Medulla oblongata (tissue), 1 donor: ENCODE data around the gene THAP4.
"Not testable (repeated sequence)": the region's sequence is repeated elsewhere in the genome, so short reads cannot be mapped to it uniquely, and the experiment has no call there.

ENCODE experiments used
- DNase-seq: peaks from one replicate; pipeline ENCODE4 v3.0.0-alpha.2; 2015; ENCODE audit errors: extremely low spot score

The THAP4 gene

GRCh38 chr2:241586564-241587264 is 50.2 kb downstream of the THAP4 start:
- no peak for DNase-seq

GRCh38 chr2:241584436-241584835 is 52.5 kb downstream of the THAP4 start:
- no peak for DNase-seq

GRCh38 chr2:241582806-241583205 is 54.2 kb downstream of the THAP4 start:
- DNase-seq = no peak

GRCh38 chr2:241582328-241582727 is 54.6 kb downstream of the THAP4 start:
- no peak for DNase-seq

- no peak for DNase-seq
Measured at GRCh38 chr2:241579281-241579680, 57.7 kb downstream of the THAP4 start.

- peak; percentile 44 for DNase-seq
Measured at GRCh38 chr2:241577413-241578122, 59.4 kb downstream of the THAP4 start.

- DNase-seq = no peak
Measured at GRCh38 chr2:241576293-241576654, 60.7 kb downstream of the THAP4 start.

GRCh38 chr2:241575624-241576292 is 61.2 kb downstream of the THAP4 start:
- DNase-seq = no peak

- no peak for DNase-seq
Measured at GRCh38 chr2:241574911-241575623, 61.9 kb downstream of the THAP4 start.

GRCh38 chr2:241573741-241574140 is 63.2 kb downstream of the THAP4 start:
- no peak for DNase-seq

GRCh38 chr2:241572915-241573651 is 63.9 kb downstream of the THAP4 start:
- not testable (repeated sequence) for DNase-seq

- no peak for DNase-seq
Measured at GRCh38 chr2:241571821-241572620, 64.9 kb downstream of the THAP4 start.

- no peak for DNase-seq
Measured at GRCh38 chr2:241570961-241571581, 65.9 kb downstream of the THAP4 start.

GRCh38 chr2:241569831-241570281 is 67.1 kb downstream of the THAP4 start:
- DNase-seq = no peak

GRCh38 chr2:241568726-241569125 is 68.2 kb downstream of the THAP4 start:
- no peak for DNase-seq

- DNase-seq = no peak
Measured at GRCh38 chr2:241567776-241568175, 69.2 kb downstream of the THAP4 start.

GRCh38 chr2:241567266-241567665 is 69.7 kb downstream of the THAP4 start:
- DNase-seq = not testable (repeated sequence)

- no peak for DNase-seq
Measured at GRCh38 chr2:241566468-241566867, 70.5 kb downstream of the THAP4 start.

- not testable (repeated sequence) for DNase-seq
Measured at GRCh38 chr2:241566021-241566420, 70.9 kb downstream of the THAP4 start.

- DNase-seq = no peak
Measured at GRCh38 chr2:241565411-241565810, 71.5 kb downstream of the THAP4 start.
